NOMO-1 (cell line): ENCODE data around the gene GJA3.

Experiments
- DNase-seq, 2 experiments: peaks; one replicate each; lab custom pipeline; 2025; ENCODE audit not compliant: unreplicated experiment in 2 of 2; lab: John Stamatoyannopoulos, UW

GJA3 gene

DNA sequence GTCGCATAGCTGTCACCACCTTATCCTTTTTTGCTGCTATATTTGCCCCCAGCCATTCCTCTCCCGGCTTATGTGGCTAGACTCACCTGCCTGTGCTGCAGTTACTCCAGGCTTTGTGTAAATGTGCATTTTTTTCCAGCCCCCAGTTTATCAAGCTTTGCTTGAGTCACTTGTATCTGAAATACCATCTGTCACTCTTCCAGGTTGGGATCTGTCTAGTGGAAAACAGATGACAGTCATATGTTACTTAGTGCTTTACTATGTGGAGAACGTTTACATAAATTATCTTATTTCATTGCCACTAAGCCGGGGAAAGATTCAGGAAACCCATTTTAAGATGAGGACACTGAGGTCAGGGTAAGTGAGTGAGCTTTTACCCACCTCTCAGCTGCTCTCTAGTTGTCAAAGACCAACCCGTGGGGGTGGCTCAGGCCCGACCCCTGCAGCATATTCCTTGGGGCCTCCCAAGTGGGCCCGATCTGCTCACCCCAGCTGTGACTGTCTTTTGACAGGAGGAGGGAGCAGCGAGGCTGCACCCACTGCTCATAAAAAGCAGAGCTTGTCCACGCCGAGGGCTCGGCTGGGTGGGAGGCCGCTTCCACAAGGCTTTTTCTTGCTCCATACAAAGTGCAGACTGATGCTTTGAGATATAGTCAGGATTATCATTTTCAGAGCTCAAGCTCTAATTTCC lies 24.7 kb upstream of the GJA3 start:
- no peak for DNase-seq

DNA sequence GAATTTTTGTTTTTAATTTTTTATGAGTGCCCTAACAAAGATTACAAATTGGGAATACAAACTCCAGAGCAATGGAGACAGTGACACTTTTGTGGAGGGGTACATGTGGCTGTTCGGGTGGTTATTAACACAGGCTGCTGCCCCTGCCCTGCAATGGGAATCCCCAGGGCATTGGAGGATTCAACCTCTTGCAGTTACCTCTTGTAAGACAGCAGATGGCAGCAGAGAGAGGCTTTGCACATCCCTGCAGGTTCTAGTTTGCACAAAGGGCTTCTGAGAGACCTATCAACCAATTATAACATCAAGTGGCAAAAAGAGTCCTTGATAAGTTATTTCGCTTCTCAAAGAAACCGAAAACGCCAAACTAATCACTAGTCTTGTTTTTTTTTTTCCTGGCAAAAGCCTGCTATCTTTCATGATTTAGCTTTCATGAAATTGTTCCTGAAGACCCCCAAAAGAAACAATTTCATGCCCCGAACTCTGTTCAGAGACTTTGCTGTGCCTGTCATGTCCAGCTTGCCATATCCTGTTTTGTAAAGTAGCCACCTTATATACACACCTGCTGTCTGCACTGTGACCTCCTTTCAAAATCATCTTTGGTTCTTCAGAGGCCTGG lies 21.5 kb upstream of the GJA3 start:
- peak; percentile 71 to 87 for DNase-seq

DNA sequence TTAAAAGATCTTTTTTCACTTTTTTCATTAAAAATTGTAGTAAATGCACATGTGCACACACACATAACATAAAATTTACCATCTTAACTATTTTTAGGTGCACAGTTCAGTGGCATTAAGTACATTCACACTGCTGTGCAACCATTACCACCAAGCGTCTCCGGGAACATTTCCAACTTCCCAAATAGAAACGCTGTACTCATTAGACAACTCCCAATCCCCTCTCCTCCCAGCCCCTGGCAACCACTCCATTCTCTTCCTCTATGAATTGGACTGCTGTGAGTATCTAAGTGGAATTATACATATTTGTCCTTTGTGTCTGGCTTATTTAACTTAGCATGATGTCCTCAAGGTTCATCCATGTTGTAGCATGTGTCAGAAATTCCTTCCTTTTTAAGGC lies 20.3 kb upstream of the GJA3 start:
- DNase-seq: no peak

DNA sequence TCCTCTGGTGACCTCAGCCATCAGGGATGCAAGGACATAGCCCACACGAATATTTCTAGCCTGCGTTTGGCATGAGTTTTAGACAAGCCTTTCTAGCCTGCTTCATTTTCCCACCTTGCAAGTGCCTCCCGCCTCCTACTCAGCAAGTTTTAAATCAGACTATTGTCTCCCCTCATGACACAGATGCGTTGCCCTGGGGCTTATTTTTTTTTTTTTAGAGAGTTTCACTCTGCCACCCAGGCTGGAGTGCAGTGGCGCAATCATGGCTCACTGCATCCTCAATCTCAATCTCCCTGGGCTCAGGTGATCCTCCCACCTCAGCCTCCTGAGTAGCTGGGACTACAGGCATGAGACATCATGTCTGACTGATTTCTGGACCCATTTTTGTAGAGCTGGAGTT lies 17.3 kb upstream of the GJA3 start:
- DNase-seq: no peak

DNA sequence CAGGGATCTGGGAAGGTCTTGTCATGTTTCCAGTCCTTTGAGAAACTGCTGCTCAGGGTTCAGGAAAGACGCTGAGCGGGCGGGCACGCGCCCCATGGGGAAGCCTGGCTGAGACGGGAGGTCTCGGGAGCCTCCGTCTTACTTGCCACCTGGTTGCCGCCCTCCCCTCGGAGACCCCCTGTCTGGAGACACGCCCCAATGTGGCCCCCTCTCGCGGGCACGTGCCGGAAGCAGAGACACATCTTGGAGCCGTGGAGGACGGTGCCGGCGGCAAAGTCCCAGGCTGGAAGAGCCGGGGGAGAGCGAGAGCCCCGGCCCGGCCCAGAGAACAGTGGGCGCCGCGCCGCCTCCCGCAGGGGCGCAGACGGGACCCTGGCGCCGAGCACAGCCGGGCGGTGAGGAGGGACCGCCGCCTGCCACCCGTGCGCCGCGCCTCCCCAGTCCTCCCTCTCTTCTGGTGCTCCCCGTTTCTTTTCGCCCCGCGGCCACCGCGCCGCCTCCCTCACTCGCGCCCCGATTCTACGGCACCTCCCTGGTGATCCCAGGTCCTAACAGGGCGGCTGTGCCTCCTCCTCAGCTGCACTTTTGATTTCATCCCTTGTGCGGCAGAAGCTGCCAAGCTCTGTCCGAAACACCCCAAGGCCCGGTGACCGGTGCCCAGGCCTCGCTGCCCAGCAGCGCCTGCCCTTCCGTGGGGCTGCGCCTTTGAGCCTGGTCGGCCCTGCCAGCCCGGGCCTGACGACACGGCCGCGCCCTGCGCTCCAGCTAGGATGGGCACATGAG lies 16.4 kb upstream of the GJA3 start:
- DNase-seq: no peak

DNA sequence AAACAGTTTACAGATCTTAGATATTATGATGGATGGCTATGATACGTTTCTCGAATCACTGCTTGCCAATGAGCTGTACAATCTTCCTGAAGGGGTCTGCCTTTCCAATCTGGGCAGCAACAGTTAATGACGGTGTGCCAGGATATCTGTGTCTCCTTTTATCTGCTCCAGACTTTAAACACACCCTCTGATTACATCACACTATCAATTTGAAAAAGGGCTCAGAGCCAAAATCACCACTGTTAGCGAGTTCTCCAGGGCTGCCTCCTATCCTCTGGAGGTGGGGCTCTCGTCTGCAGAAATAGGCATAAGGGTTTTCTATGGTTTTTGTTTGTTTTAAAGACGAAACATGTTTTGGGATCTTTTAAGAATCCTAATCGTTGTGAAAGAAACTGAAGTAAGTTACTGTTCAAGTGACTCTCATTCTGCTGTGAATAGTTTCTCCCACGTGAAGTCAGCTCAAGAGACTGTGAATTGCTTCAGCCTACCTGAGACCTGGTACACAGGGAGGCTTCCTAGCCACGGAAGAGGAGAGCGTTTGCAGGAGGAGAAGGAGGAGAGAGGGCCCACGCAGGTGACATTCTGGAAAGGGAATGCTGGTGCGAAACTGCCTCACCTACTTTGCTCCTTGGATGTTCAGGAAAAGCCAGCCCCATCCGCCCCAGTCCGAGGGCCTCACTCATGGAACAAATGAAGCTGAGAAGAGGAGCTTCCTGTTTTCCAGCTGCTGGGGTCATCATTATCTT lies 15.2 kb upstream of the GJA3 start:
- DNase-seq: no peak

DNA sequence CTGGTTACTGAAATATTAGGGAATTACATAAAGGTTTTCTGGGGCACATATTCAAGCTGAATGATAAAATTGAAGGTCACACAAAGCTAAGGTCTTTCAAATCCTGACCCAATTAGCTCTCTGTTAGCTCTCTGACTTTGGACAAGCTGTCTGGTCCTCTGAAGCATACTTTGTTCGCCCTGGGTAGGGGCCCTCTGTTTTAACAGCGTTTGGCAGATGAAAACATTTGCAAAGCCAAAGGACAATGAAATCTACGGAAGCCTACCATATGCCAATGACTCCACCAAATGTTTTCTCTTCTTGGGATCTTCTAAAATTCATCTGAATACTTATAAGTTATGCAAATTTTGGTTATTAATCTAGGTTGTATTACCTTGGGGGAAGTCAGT lies 14.5 kb upstream of the GJA3 start:
- no peak for DNase-seq

DNA sequence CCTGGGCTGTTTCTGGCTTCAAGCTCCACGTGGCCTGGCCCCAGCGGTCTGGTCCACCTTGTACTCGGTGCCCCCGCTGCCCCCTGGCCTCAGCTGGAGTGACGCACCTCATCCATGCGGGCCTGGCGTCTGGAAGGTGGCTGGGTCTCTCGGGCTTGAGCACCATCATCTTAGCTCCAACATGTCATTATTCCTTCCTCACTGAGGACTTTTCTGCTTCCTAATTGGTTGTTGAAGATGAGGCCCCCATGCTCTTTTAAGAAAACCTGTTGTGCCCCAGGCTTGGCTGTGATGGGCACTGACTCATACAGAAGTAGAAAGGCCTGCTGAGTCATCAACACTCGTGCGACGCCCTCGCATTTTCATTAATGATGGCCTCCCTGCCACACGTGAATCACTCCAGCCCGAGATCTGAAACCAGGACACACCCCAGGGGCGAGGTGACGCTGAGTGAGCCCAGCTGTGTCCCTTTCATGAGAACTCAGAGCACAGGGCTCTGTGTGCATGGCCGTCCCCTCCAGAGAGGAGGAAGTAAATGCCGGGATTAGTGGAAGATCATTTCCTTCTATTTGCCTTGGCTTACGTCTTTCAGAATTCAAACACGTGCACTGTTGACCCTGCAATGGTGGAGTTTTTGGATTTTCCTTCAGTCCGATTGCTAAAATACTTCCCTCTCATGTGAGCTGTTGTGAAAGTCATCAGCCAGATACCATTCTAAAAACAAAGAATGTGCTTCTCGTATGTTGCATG lies 14.0 kb upstream of the GJA3 start:
- DNase-seq: peak; percentile 89 to 98

DNA sequence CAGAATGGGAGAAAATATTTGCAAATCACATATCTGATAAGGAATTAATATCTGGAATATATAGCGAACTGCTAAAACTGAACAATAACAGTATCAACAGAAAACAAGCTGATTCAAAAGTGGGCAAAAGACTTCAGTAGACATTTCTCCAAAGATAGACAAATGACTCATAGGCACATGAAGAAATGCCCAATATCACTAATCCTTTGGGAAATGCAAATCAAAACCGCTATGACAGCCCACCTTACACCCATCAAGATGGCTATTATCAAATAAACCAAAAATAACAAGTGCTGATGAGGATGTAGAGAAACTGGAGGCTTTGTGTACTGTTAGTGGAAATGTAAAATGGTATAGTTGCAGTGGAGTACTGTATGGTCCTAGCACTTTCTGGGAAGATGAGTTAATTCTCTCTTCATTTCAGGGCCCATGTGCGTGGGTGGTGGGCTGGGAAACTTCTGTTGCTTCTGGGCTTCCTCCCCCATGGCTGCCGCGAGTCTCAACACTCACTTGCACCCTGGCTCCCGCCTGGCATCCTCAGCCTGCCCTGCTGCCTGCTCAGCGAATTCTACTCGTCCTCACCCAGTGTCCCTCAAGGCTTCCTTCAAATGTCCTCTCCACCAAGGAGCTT lies 12.4 kb upstream of the GJA3 start:
- DNase-seq: no peak

DNA sequence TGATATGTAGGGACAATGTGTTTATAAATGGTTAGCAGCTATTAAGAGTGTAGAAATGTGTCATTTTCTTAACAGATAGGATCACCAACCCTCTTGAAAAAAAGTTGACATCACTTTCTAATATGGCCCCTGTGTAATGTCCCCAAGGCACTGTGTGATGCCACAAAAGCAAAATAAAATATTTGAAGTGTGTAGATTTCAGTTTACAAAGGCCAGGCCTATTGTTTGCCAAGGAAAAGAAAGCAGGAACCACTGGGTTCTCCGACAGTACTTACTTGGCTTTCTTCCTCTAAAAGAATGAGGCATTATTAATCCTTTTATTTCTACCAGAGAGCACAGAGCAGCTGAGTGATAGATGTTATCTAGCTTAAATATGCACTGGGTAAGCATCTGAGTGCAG lies 10.5 kb upstream of the GJA3 start:
- no peak for DNase-seq

DNA sequence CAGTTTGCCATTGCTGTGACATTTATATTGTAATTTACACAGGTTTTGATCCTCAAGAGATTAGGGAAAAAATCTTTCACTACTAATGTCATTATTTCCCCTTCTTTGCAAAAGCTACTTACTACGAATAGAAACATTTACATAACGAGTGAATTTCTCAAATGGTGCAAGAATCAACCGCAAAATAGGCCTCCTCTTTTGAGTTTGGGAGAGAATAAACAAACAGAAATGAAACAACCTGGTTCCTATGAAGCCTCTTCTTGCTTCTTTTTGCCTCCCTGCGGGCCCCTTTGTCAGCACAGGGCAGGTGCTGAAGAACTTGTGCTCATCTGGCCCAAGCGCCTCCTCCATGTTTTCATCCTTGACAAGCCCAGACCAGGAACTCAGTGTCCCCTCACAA lies 10.1 kb upstream of the GJA3 start:
- peak in 1 of 2 experiments; percentile 19 for DNase-seq

DNA sequence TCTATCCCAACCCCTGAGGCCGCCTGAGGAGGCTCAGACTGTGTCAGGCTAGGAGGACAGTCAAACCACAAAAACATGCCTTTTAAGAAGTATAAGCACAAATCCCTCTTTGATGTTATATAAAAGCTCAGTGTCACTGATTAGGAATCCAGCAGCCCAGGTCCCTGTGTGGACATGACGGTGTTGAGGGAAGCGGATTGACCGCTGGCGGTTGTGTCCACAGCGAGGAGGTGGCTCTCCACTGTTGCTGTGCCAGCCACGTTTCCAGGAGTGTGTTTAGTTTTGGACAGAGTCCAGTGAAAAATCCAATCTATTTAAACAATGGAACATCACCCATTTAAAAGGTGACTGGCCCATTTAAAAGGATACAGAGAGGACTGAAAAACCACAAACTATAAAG lies 7.5 kb upstream of the GJA3 start:
- DNase-seq: no peak

DNA sequence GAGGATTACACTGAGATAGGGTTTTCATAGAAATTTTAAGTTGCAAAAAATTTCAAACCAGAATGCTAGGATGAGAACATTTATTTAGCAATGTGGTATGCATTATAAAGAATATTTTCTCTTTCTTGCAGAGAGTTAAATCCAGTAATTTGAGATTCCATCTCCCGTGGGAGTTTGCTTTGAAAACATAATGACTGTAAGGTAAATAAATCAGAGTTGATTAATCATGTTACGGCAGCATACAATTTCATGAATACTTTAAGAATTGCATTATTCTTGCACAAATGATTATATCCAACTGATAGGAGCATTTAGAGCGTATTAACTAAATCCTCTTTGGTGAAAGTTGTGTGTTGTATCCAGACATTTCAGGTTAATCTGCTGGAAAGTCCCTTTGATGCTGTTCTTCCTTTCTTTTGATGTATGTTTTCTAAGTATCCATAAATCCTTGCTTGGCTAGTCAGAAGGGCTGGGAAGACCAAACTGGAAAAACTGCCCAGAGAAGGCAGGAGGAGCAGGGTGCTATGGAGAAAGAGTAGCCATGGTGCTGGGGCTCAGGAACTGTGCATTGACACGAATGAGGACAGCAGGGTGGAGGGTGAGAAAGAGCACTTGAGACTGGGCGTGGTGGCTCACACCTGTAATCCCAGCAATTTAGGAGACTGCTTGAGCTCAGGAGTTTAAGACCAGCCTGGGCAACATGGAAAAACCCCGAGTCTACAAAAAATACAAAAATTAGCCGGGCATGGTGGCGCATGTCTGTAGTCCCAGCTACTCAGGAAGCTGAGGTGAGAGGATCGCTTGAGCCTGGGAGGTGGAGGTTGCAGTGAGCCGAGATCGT lies 4.8 kb upstream of the GJA3 start:
- no peak for DNase-seq

DNA sequence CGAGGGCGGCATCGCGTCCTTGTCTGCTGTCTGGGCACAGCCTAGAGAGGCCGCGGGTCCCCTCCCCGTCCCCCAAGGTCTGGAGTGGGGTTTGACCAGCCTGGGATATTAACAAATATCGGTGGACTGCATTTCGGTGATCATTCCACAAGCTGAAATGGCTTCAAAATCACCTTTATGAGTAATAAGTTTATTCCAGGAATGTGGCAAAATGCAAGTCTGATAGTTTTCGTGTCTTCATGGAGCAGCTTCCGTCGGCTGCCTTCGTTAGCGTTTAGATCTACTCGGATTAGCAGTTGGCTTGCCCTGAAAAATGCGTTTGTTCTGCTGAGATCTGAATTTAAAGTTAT lies 1.1 kb upstream of the GJA3 start:
- no peak for DNase-seq

DNA sequence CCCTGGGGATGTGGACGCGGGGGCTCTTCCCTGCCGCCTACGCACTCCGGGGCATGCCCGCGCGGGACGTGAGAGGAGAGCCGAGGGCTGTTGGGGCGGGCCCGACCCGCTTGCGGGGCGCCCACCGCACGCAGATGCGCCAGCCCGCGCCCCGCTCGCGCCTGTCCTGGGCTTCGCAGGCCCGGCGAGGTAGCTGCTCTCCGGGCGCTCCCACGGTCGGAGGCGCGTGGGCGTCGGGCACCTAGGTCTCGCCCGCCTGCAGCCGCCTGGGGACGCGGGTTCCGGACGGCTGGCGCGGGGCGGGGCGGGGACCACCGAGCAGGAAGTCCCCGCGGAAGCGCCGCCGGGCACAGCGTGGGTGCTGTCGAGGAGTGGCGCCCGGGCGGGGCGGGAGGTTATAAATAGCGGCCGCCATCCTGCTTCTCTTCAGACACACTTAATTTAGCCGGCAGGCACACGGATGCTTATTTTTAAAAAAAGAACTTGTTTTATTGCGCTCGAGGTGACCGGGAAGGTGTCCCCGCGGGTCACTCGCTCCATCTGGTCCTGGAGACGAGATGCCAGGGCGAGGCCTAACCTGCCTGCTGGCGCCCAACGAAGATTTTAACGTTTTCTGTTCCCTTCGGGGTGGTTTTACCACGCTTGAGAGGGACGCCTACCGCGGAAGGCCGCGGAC lies 561 bp upstream of the GJA3 start:
- peak in 1 of 2 experiments; percentile 12 for DNase-seq

DNA sequence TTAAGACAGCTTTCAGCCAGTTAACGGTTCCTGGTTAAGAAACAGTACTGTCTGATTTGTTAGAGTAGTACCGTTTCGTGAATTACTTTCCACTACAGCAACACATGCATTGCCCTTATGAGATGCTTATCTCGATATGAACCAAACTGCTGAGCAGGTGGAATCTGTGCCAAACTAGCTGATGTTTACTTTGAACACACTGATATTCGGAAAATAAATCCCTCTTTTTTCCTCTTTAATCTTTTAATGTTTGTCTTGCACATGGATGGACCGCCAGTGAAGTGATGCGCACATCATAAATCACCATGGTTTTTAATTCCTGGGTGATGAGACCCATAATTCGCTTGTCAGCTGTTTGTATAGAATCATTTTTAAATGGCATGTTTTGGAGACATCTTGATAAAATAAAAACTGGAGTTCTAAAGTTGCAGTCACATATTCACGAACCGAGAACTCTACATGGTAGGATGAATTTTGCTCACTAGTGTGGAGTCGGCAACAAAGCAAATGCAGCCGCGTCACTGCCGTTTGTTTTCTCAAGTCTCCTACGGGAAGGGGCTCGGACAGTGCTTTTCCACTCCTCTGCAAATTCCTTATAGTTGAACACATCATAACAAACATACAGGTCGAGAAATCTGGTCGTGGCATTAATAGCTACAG lies 1.1 kb downstream of the GJA3 start:
- DNase-seq: no peak

DNA sequence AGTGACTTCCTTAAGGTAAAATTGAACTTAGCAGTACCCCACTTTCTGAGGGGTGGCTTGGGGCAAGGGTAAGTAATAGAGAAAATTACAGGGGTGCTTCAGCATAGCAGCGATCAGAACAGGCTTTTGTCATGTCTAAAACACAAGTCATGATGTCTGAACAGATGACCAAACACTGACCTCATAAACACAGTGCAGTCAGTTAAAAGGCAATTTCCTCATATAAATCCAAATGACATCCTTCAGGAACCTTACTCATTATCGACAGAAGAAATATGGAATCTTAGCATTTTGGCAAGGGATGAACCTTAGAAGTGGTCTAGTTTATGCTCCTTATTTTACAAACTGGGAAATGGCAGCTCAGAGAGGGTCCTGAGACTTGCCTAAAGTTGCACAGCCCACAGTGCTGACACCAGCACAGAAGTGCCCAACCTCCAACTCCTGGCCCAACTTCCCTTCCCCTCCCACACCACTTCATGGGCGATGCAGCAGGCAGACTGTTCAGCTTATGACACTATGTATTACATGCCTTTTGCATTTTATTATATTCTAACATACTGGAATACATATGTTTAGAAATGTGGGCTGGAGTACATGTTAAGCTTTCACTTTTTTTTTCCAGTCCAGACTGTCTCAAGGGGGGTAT lies 3.6 kb downstream of the GJA3 start:
- DNase-seq: peak in 1 of 2 experiments; percentile 17

DNA sequence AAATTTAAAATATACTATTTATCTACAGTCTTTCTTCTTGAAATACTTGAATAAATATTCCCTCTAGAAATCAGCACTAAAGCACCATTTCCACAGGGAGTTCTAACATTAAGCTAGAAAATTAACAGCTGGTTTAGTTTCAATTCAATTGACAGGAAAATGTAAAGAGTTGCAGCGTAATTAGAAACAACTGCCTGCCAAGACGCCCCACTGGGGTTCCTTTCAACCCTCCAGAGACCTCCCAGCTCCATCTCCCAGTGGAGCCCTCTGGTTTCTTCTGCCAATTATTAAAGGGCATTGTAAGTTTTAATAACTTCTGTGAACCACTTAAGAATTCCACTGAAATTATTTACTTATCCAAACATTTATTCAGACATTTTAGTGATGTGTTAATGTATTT lies 4.2 kb downstream of the GJA3 start:
- no peak for DNase-seq
